Brain microvascular endothelial cell (primary cell): ENCODE measurements around the gene ACACA.

Source experiments
- DNase-seq: peaks from one replicate; pipeline ENCODE4 v3.0.0-alpha.2; 2020
- H3K27ac ChIP-seq: fragments of 250-450 bp; sonication (Bioruptor Pico); 2 replicates; pipeline ENCODE4 v1.5.1; 2020; ENCODE audit warnings: mild to moderate bottlenecking, moderate library complexity
- H3K27me3 ChIP-seq: fragments of 250-450 bp; sonication (Bioruptor Pico); replicated peaks from 2 replicates; pipeline ENCODE4 v1.5.1; 2020; ENCODE audit warnings: mild to moderate bottlenecking
- H3K36me3 ChIP-seq: fragments of 250-450 bp; sonication (Bioruptor Pico); replicated peaks from 2 replicates; pipeline ENCODE4 v1.5.1; 2020; ENCODE audit warnings: mild to moderate bottlenecking
- H3K4me3 ChIP-seq: 2 replicates; pipeline ENCODE4 v1.5.1; 2011; ENCODE audit warnings: low read depth, mild to moderate bottlenecking, control low read depth, low read length, moderate library complexity
- in situ Hi-C: cut with HindIII; loops from 2 replicates; pipeline ENCODE4 v1.10.0; 2017; ENCODE audit warnings: low sequenced_read_pairs, low pct_ligation_motif_present
- TF ChIP-seq, protein P1 (sequence below): IDR thresholded peaks from 2 replicates; pipeline ENCODE4 v1.5.1; 2011; ENCODE audit warnings: low read depth, mild to moderate bottlenecking, moderate library complexity, low read length, control low read depth, inconsistent platforms; ENCODE audit errors: missing control alignments

ACACA gene

DNA sequence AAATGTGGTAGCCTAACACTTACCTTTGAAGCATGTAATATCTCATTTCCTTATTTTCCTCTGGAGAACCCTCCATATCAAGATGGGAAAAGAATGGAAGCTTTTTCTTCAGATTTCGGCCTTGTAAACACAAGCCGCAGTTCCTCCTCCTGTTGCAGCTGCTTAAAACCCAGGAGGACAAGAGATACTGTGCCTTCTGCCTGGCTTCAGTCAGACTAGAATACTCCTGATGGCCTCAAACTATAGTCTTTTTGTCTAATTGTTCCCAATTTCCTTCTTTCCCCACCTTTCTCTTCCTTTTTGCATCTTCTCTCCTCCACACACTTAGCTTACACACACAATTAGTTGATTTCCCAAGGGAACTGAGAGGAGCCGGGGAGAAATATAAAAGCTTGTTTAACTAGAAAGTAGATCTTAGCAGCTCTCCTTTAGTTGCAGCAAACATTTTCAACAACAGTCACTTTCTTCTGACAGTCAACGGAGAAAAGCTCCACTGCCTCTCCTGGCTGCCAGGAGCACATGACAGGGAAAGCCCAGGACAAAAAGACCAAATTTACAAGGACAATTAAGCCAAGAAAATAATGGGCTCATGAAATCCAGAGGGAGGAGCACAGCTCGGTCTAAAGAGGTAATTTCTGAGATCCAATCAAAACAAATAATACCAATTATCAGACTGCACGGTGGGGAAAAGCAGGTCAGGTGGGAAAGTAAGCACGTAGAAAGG, 107.2 kb downstream of the ACACA start:
- no peak for DNase-seq
- no peaks in the 10 kb centered on the region for H3K27me3 ChIP-seq
- in situ Hi-C loops: no loop called here
- no peak overlapping the region for H3K27ac ChIP-seq
- TF ChIP-seq, protein P1, sequence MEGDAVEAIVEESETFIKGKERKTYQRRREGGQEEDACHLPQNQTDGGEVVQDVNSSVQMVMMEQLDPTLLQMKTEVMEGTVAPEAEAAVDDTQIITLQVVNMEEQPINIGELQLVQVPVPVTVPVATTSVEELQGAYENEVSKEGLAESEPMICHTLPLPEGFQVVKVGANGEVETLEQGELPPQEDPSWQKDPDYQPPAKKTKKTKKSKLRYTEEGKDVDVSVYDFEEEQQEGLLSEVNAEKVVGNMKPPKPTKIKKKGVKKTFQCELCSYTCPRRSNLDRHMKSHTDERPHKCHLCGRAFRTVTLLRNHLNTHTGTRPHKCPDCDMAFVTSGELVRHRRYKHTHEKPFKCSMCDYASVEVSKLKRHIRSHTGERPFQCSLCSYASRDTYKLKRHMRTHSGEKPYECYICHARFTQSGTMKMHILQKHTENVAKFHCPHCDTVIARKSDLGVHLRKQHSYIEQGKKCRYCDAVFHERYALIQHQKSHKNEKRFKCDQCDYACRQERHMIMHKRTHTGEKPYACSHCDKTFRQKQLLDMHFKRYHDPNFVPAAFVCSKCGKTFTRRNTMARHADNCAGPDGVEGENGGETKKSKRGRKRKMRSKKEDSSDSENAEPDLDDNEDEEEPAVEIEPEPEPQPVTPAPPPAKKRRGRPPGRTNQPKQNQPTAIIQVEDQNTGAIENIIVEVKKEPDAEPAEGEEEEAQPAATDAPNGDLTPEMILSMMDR: no peak
- H3K4me3 ChIP-seq: no peak overlapping the region
- no peaks in the 10 kb centered on the region for H3K36me3 ChIP-seq

DNA sequence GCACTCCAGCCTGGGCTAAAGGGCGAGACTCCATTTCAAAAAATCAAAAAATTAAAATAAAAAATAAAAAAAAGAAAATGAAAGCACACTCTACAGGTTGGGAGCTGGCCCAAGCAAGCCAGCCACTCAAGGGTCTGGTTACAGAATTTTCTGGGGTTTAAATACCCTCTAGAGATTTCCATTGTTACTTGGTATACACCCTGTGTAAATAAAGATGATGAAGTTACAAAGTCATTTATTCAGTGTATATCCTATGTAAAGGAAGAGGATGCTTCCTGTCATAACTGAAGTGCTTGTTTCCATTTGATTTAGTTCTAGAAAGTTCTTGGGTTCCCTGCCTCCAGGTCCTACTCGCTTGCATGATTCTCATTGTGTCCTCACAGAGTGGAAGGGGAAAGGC, 110.7 kb downstream of the ACACA start:
- TF ChIP-seq, protein P1: no peak
- Histone ChIP-seq H3K36me3 (no peaks in the 10 kb centered on the region), H3K4me3 (no peak overlapping the region), H3K27ac (no peak overlapping the region), H3K27me3 (no peaks in the 10 kb centered on the region)
- in situ Hi-C loops: no loop called here
- DNase-seq: no peak

DNA sequence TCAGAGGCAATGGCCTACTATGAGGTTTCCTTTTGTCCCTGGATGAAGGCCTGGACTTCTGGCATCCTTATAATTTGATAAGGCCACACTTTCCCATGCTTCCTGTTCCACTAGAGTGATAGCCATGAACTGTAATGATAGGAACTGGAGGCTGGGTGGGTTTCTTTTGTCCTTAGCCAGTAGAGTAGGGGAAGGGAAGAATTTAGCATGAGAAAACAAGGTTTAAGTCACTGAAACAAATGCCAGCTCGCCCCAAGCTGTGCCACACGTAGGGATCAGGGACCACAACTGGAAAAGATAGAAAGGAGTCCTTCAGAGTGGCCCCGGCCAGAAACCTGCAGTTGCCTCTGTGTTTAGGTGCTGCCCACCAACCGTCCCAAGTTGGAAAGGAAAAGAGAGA, 111.7 kb downstream of the ACACA start:
- no peaks in the 10 kb centered on the region for H3K36me3 ChIP-seq
- no peak overlapping the region for H3K27ac ChIP-seq
- in situ Hi-C loops: no loop called here
- H3K4me3 ChIP-seq: no peak overlapping the region
- H3K27me3 ChIP-seq: no peaks in the 10 kb centered on the region
- no peak for DNase-seq
- TF ChIP-seq, protein P1: no peak

DNA sequence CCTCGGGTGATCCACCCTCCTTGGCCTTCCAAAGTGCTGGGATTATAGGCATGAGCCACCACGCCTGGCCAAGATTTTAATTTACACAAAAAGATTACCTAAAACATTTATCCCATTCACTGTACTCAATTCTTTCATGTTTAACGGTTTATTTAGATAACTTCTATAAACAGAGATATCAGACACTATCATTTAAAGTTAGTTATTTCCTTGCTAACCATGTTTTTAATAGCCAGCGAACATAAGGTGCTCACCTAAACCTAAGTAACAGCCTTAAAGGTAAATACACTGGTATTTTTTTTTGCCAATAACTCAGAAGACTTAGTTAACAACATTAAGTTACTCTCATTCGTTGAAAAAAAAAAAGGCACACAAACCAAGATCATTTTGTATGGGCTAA, 112.9 kb downstream of the ACACA start:
- in situ Hi-C loops: no loop called here
- H3K36me3 ChIP-seq: no peaks in the 10 kb centered on the region
- DNase-seq: no peak
- H3K27me3 ChIP-seq: no peaks in the 10 kb centered on the region
- TF ChIP-seq, protein P1: no peak
- no peak overlapping the region for H3K4me3 ChIP-seq
- no peak overlapping the region for H3K27ac ChIP-seq

DNA sequence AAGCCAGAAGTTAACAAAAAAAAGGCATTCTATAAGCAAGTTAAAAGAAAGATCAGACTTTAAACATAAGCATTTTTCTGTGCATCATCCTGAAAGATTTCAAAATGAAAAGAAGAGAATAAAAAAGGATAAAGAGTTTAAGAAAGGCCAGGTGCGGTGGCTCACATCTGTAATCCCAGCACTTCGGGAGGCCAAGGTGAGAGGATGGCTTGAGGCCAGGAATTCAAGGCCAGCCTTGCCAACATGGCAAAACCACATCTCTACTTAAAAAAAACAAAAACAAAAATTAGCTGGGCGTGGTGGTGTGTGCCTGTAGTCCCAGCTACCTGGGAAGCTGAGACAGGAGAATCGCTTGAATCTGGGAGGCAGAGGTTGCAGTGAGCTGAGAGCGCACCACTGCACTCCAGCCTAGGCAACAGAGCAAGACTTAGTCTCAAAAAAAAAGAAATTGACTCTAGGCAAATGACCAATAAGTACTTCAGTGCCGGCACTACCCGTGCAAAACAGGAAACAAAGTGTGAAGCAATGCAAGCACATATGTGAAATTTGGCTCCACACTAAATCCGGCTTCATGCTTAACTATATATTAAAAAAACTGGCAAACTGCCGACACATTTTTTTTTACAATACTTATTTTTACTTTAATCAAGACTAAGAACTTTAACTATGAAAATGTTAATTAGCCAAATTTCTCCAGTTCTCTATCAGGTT, 114.1 kb downstream of the ACACA start:
- Histone ChIP-seq H3K27ac (no peak overlapping the region), H3K27me3 (no peaks in the 10 kb centered on the region), H3K4me3 (no peak overlapping the region), H3K36me3 (no peaks in the 10 kb centered on the region)
- in situ Hi-C loops: no loop called here
- DNase-seq: no peak
- TF ChIP-seq, protein P1: no peak
